NCI-H345 treated with DMSO at 0.1 percent for 48 hours (cell line): ENCODE measurements around the gene TTLL3.
A peak's percentile ranks its signal among the peaks of the same experiment; 100 is the strongest.
"Not testable (repeated sequence)": the region's sequence is repeated elsewhere in the genome, so short reads cannot be mapped to it uniquely, and the experiment has no call there.

Source experiments
- DNase-seq: peaks from one replicate; lab custom pipeline; 2025; ENCODE audit not compliant: unreplicated experiment; lab: John Stamatoyannopoulos, UW

TTLL3 gene

GRCh38 chr3:9809615-9810432 lies at the start of gene TTLL3:
Gene TTLL3 (plus strand): TSS chr3:9810262. CDS start chr3:9810662, 400 bp downstream.
- peak; percentile 27 for DNase-seq

GRCh38 chr3:9760779-9761505 lies 49.1 kb upstream of the TTLL3 start:
- no peak for DNase-seq

- DNase-seq = no peak
Observed at GRCh38 chr3:9761919-9762318, 48.1 kb upstream of the TTLL3 start.

GRCh38 chr3:9762871-9763270 lies 47.2 kb upstream of the TTLL3 start:
- DNase-seq = no peak

- DNase-seq = no peak
Observed at GRCh38 chr3:9765865-9766264, 44.2 kb upstream of the TTLL3 start.

- no peak for DNase-seq
Observed at GRCh38 chr3:9767418-9767817, 42.6 kb upstream of the TTLL3 start.

- DNase-seq = no peak
Observed at GRCh38 chr3:9768141-9768775, 41.8 kb upstream of the TTLL3 start.

GRCh38 chr3:9769012-9769411 lies 41.0 kb upstream of the TTLL3 start:
- no peak for DNase-seq

GRCh38 chr3:9769426-9770275 lies 40.4 kb upstream of the TTLL3 start, which contains the start of gene CAMK1:
Gene CAMK1 (minus strand): TSS chr3:9769947. CDS start chr3:9767749, 2,198 bp downstream.
- no peak for DNase-seq

- DNase-seq = no peak
Observed at GRCh38 chr3:9770276-9770812, 39.7 kb upstream of the TTLL3 start.

- not testable (repeated sequence) for DNase-seq
Observed at GRCh38 chr3:9771007-9771406, 39.1 kb upstream of the TTLL3 start.

- no peak for DNase-seq
Observed at GRCh38 chr3:9776896-9777693, 33.0 kb upstream of the TTLL3 start.

GRCh38 chr3:9777694-9778021 lies 32.4 kb upstream of the TTLL3 start:
- no peak for DNase-seq

GRCh38 chr3:9778143-9779074 lies 31.7 kb upstream of the TTLL3 start:
- DNase-seq = no peak

- no peak for DNase-seq
Observed at GRCh38 chr3:9779075-9779593, 30.9 kb upstream of the TTLL3 start.

GRCh38 chr3:9779721-9780457 lies 30.2 kb upstream of the TTLL3 start:
- no peak for DNase-seq

- DNase-seq = no peak
Observed at GRCh38 chr3:9780458-9780812, 29.6 kb upstream of the TTLL3 start.

GRCh38 chr3:9780910-9781309 lies 29.2 kb upstream of the TTLL3 start:
- DNase-seq = no peak
